ENCODE data around the gene CAPN1.

The CAPN1 gene

GRCh38 chr11:65204143-65204542 lies 22.4 kb downstream of the CAPN1 start:
- DNase-seq (ENCODE audit: low read depth) = no peak

DNA sequence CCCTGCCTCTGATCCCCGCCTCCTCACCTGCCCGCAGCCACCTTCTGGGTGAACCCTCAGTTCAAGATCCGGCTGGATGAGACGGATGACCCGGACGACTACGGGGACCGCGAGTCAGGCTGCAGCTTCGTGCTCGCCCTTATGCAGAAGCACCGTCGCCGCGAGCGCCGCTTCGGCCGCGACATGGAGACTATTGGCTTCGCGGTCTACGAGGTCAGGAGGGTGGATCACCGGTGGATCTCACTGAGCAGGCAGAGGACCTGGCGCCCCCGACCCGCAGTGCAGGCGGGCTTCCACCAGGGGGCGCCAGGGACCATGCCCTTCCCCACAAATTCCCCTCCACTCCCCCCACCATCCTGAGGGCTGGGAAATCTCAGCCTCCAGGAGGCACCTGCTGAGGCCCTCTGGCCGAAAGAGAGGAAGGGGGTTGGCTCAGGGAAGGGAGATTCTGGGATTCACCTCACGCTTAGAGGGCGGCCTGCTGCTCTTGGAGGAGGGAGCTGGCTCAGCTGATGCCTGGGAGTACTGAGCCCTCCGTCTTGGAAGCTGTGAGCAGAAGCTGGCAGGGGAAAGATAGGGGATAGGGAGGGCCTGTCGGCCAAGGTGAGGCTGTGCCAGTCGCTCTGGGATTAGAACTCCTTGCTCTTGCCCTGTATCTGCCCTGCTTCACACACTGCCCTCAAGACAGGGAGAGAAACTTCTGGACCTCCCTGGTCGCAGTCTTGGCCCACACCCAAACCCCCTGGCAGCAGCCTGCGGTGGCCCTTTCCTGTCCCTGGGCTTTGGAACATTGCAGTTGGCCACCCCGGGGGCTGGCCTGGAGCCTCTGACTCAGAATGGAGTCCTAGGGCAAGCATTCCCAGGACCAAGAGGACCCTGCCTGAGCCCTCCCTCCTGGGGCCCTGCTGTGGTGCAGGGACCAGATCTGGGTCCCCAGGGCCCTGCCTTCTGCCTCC lies 23.2 kb downstream of the CAPN1 start:
- peak; percentile 26 for DNase-seq (ENCODE audit: low read depth)

DNA sequence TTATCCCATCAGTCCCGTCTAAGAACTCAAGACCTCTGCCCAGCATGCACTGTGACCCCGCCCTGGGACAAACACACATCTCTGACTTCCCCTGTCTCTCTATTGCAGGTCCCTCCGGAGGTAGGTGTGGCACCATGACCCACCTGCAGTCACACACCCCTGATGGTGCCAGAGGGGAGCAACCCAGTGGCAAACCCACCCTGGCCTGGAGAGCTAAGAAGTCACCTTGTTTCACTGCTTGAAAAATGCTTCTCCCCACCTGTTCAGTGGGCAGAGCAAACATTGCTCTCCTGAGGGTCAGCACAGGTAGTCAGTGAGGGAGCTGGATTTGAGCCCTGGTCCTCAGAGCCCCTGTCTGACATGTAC lies 23.9 kb downstream of the CAPN1 start:
- no peak for DNase-seq (ENCODE audit: low read depth)

DNA sequence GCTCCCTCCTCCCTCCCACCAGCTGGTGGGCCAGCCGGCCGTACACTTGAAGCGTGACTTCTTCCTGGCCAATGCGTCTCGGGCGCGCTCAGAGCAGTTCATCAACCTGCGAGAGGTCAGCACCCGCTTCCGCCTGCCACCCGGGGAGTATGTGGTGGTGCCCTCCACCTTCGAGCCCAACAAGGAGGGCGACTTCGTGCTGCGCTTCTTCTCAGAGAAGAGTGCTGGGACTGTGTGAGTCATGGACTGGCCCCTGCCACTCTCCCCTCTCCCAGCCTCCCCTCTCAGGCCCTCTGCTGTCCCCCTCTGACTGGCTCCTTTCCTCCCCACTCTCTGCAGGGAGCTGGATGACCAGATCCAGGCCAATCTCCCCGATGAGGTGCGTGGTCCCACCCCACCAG lies 24.7 kb downstream of the CAPN1 start:
- DNase-seq (ENCODE audit: low read depth) = no peak

- no peak for DNase-seq (ENCODE audit: low read depth)
These were observed 25.2 kb downstream of the CAPN1 start for GRCh38 chr11:65206901-65207300.

DNA sequence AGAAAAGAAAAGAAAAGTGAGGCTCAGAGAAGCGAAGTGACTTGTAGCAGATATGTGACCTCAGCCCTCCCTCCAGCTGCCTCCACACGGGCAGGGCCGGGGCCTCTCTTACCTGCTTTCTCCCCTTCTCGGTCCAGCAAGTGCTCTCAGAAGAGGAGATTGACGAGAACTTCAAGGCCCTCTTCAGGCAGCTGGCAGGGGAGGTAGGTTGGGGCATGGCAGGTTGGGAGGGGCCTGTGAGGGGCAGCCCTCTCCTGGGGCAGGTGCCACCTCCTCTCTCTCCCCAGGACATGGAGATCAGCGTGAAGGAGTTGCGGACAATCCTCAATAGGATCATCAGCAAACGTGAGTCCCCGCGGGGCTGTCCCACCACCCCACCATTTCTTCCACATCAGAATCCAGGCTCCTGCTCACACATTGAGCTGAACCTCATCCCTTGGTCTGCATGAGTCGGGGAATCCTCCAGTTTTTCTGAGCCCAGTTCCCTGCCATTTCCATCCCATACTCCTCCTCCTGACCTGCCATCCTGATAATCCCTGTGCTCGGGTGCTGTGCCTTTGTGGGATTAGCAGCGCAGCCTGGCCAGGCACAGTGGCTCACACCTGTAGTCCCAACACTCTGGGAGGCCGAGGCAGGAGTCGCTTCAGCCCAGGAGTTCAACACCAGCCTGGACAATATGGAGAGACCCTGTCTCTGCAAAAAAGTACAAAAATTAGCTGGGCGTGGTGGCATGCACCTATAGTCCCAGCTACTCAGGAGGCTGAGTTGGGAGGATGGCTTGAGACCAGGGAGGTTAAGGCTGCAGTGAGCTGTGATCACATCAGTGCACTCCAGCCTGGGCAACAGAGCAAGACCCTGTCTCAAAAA lies 26.4 kb downstream of the CAPN1 start:
- no peak for DNase-seq (ENCODE audit: low read depth)

- no peak for DNase-seq (ENCODE audit: low read depth)
These were observed 27.3 kb downstream of the CAPN1 start for GRCh38 chr11:65208785-65209710.

GRCh38 chr11:65209711-65210360 lies 28.1 kb downstream of the CAPN1 start:
- no peak for DNase-seq (ENCODE audit: low read depth)

DNA sequence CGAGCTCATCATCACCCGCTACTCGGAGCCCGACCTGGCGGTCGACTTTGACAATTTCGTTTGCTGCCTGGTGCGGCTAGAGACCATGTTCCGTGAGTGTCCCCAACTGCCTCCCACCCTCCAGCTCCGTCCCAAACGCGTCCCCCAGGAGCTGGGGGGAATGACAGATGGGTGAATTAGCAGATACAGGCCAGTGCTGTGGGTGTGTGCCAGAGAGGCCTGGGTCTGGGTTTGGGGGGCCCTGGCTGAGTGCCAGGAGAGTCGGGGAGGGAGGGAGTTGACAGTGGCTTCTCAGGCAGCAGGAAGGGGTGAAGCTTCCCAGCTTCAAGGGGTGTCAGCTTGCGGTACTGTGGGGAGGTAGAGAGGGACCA lies 28.6 kb downstream of the CAPN1 start:
- no peak for DNase-seq (ENCODE audit: low read depth)

- DNase-seq (ENCODE audit: low read depth) = no peak
These were observed 29.0 kb downstream of the CAPN1 start for GRCh38 chr11:65210748-65211147.

- no peak for DNase-seq (ENCODE audit: low read depth)
These were observed 29.8 kb downstream of the CAPN1 start for GRCh38 chr11:65211293-65212105.

DNA sequence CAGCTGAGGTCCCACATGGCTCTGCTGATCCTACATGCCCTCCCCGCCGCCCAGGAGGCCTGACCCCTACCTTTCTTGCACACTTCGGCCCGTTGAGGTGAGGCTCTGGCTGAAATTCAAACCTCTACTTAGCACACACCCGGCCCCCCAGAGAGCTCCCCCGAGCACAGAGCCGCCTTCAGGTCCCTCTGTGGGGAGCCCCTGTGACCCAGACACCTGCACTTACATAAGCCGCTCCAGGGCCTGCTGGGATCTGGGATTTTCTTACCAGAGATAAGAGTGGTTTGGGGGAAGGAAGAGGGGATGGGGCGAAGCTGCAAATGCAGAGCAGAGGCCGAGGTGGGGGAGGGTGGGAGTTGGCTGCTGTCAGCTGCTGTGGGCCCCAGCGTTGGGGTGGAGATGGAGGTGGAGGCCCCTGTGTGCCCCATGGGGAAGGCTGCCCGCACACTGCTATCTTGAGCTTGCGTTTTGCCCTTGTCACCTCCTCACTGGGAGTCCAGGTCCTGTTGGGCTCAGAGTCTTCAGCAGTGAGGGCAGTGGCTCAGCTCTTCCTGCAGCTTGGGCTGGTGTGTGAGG lies 30.6 kb downstream of the CAPN1 start:
- DNase-seq (ENCODE audit: low read depth) = no peak

- DNase-seq (ENCODE audit: low read depth) = no peak
These were observed 31.8 kb downstream of the CAPN1 start for GRCh38 chr11:65213322-65214211.

GRCh38 chr11:65214212-65214845 lies 32.6 kb downstream of the CAPN1 start:
- DNase-seq (ENCODE audit: low read depth) = no peak

GRCh38 chr11:65215441-65216076 lies 33.8 kb downstream of the CAPN1 start:
- no peak for DNase-seq (ENCODE audit: low read depth)

- DNase-seq (ENCODE audit: low read depth) = no peak
These were observed 35.1 kb downstream of the CAPN1 start for GRCh38 chr11:65216830-65217229.

- DNase-seq (ENCODE audit: low read depth) = no peak
These were observed 36.0 kb downstream of the CAPN1 start for GRCh38 chr11:65217441-65218423.

Data from stimulated activated CD8-positive, alpha-beta memory T cell treated with anti-CD3 and anti-CD28 coated beads, Interleukin-7, amount 100 ng/mL, for 24 hours (primary cell).